ENCODE results near the gene FBXW8.

- TF ChIP-seq CTCF (conservative IDR thresholded peaks at IDR 0.05) = no peak
- TF ChIP-seq EZH2 (IDR thresholded peaks at IDR 0.05; ENCODE audit: low read depth) = no peak
These were observed 156.3 kb downstream of the FBXW8 start for GRCh38 chr12:117067016-117067415.

All from PC-9 (cell line).